Dendritic cell treated with granulocyte-macrophage colony-stimulating factor and Interleukin-4, amounts not matched to agents 40 ng/mL and 50 ng/mL, for 4 days (primary cell): ENCODE data around the gene AGBL4.
A peak's percentile ranks its signal among the peaks of the same experiment; 100 is the strongest.
"Not testable (repeated sequence)": the region's sequence is repeated elsewhere in the genome, so short reads cannot be mapped to it uniquely, and the experiment has no call there.

ENCODE experiments used
- H3K27ac Mint-ChIP-seq: one replicate; pipeline ENCODE4 v1.8.0; 2022; ENCODE audit warnings: mild to moderate bottlenecking, mixed read lengths
- H3K27me3 Mint-ChIP-seq: one replicate; pipeline ENCODE4 v1.8.0; 2022; ENCODE audit warnings: mild to moderate bottlenecking, mixed read lengths
- H3K36me3 Mint-ChIP-seq: one replicate; pipeline ENCODE4 v1.8.0; 2022; ENCODE audit warnings: low read depth, mixed read lengths
- H3K4me1 Mint-ChIP-seq: one replicate; pipeline ENCODE4 v1.8.0; 2022; ENCODE audit warnings: low read depth, mixed read lengths
- H3K4me3 Mint-ChIP-seq: one replicate; pipeline ENCODE4 v1.8.0; 2022; ENCODE audit warnings: mild to moderate bottlenecking, moderate library complexity, mixed read lengths
- H3K9me3 Mint-ChIP-seq: one replicate; pipeline ENCODE4 v1.8.0; 2022; ENCODE audit warnings: mixed read lengths
- intact Hi-C: fragments of 100-400 bp; cut with micrococcal nuclease; formaldehyde crosslinking; loops from one replicate; pipeline ENCODE4 v1.15.0; 2022

Gene AGBL4

GRCh38 chr1:48540587-48540986 is 1483.2 kb downstream of the AGBL4 start:
- Mint-ChIP-seq H3K27me3 (peaks cover 3% of the 10 kb centered on the region), H3K36me3 (no peaks in the 10 kb centered on the region), H3K9me3 (no peaks in the 10 kb centered on the region), H3K4me1 (no peaks in the 10 kb centered on the region), H3K27ac (no peak overlapping the region), H3K4me3 (no peak overlapping the region)
- intact Hi-C loops: no loop called here

DNA sequence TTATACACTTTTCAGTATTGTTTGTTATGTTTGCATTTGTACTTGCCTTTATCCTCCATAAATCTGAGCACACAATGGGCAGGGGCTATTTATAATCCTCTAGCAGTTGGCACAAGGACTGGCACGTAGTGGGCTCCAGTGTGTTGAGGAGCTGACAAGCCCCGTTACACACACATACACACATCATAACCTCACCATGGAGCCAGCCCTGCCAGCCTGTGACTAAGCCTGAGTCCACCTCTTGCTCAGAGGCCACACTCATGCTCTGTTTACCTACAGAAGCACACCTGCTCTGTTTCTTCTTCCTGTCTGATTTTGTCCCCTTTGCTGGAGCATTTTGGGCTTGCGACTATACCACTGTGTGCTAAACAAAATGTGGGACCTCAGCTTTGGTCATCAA is 1487.3 kb downstream of the AGBL4 start:
- Mint-ChIP-seq H3K27ac (no peak overlapping the region), H3K4me1 (no peaks in the 10 kb centered on the region), H3K27me3 (peaks cover 11% of the 10 kb centered on the region), H3K36me3 (no peaks in the 10 kb centered on the region), H3K4me3 (no peak overlapping the region), H3K9me3 (no peaks in the 10 kb centered on the region)
- intact Hi-C loops: no loop called here

GRCh38 chr1:48532976-48533375 is 1490.8 kb downstream of the AGBL4 start:
- H3K27me3 Mint-ChIP-seq: peaks cover 24% of the 10 kb centered on the region
- no peak overlapping the region for H3K27ac Mint-ChIP-seq
- intact Hi-C loops: no loop called here
- no peaks in the 10 kb centered on the region for H3K36me3 Mint-ChIP-seq
- no peaks in the 10 kb centered on the region for H3K4me1 Mint-ChIP-seq
- H3K4me3 Mint-ChIP-seq: no peak overlapping the region
- no peaks in the 10 kb centered on the region for H3K9me3 Mint-ChIP-seq

DNA sequence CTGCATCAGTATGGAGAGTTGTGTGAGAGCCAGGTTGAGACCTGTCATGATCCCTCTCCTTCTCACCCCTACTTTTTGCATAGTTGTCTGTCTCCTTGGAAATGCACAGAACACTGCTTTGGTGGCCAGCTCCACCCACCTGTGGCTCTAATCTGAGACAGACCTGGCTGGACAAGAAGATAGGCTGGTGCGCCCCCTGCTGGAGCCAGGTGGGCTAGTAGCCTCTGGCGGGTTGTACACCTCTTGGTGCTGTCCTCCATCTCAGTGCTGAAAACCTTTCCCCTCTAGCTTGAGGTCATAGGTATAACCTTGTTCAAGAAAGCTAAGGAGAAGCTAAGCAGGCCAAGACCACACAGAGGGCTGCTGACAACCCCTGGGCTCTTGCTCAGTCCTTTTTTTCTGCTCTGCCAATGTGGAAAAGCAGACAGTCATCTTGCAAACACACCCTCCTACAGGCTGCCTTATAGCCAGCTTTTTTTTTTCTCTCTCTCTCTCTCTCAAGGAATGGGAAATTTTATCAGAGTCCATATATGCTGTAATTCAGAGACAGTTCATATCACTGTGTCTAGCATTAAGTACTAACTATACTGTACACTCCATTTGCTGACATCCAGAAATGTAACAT is 1492.9 kb downstream of the AGBL4 start:
- H3K36me3 Mint-ChIP-seq: no peaks in the 10 kb centered on the region
- peaks cover 26% of the 10 kb centered on the region for H3K27me3 Mint-ChIP-seq
- no peak overlapping the region for H3K4me3 Mint-ChIP-seq
- no peaks in the 10 kb centered on the region for H3K4me1 Mint-ChIP-seq
- intact Hi-C loops: no loop called here
- H3K27ac Mint-ChIP-seq: no peak overlapping the region
- H3K9me3 Mint-ChIP-seq: no peaks in the 10 kb centered on the region

DNA sequence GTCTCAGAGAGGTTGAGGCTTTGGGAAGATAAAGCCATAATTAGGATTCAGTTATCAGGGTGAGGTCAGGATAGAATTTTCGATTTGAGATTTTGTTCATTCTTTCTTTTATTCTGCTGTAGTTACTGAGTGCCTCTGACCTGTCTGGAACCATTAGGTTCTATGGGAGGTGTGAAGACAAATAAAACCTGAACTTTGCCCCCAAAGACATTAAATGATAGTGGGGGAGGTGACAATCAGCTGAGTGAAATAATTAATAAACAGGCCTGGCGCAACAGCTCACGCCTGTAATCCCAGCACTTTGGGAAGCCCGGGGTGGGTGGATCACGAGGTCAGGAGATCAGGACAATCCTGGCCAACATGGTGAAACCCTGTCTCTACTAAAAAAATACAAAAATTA is 1496.7 kb downstream of the AGBL4 start:
- intact Hi-C loops: no loop called here
- Mint-ChIP-seq H3K4me3 (no peak overlapping the region), H3K9me3 (no peaks in the 10 kb centered on the region), H3K4me1 (no peaks in the 10 kb centered on the region), H3K27ac (no peak overlapping the region), H3K36me3 (no peaks in the 10 kb centered on the region), H3K27me3 (peaks cover 20% of the 10 kb centered on the region)

DNA sequence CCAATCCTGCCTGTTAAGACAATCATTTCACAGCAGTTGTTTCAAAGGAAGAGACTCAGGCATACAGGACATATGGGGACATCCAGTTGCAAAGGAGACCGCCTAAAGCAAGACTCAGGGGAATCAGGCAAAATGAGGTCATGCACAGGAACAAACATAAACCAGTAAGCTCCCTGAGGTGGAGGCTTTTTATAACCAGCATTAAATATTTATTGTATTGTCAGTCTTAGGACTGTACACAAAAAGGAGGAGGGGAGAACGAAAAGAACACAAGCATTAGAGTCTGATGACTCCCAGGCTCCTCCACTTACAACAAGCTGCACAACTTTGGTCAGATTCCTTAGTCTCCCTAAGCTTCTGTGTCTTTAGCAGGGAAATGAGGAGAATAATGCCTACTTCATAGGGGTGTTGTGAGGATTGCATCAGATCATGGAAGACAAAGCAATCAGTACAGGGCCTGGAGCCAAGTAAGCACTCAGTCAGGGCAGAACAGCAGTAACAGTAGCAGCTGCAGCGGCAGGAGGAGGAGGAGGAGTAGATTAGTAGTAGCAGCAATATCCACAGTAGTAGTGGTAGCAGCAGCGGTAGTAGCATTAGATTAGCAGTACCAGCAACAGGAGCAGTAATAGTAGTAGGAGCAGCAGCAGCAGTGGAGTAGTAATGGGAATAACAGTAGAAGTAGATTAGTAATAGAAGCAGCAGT is 1497.6 kb downstream of the AGBL4 start:
- H3K27me3 Mint-ChIP-seq: peaks cover 20% of the 10 kb centered on the region
- no peaks in the 10 kb centered on the region for H3K4me1 Mint-ChIP-seq
- no peaks in the 10 kb centered on the region for H3K9me3 Mint-ChIP-seq
- no peak overlapping the region for H3K4me3 Mint-ChIP-seq
- intact Hi-C loops: no loop called here
- H3K27ac Mint-ChIP-seq: no peak overlapping the region
- no peaks in the 10 kb centered on the region for H3K36me3 Mint-ChIP-seq

- peaks cover 20% of the 10 kb centered on the region for H3K27me3 Mint-ChIP-seq
- no peak overlapping the region for H3K27ac Mint-ChIP-seq
- intact Hi-C loops: no loop called here
These were observed 1498.8 kb downstream of the AGBL4 start for GRCh38 chr1:48524892-48525467.

DNA sequence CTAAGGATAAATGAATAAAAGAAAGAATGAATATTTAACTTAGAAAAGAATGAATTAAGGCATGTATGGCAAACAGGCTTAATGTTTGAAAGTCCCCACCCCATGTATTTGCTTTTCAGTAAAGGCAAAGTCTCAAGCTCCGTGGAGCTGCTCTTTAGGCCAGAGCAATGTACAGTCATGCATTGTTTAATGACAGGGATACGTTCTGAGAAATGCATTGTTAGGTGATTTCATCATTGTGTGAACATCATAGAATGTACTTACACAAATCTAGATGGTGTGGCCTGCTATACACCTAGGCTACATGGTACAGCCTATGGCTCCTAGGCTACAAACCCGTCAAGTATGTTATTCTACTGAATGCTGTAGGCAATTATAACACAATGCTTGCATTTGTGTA is 1500.2 kb downstream of the AGBL4 start:
- intact Hi-C loops: no loop called here
- Mint-ChIP-seq H3K9me3 (no peaks in the 10 kb centered on the region), H3K4me3 (no peak overlapping the region), H3K27ac (no peak overlapping the region), H3K36me3 (no peaks in the 10 kb centered on the region), H3K27me3 (peaks cover 15% of the 10 kb centered on the region), H3K4me1 (no peaks in the 10 kb centered on the region)

More at GRCh38 chr1:48524892-48525467, 1498.8 kb downstream of the AGBL4 start:
- H3K9me3 Mint-ChIP-seq: no peaks in the 10 kb centered on the region
- no peak overlapping the region for H3K4me3 Mint-ChIP-seq
- H3K4me1 Mint-ChIP-seq: no peaks in the 10 kb centered on the region
- no peaks in the 10 kb centered on the region for H3K36me3 Mint-ChIP-seq

DNA sequence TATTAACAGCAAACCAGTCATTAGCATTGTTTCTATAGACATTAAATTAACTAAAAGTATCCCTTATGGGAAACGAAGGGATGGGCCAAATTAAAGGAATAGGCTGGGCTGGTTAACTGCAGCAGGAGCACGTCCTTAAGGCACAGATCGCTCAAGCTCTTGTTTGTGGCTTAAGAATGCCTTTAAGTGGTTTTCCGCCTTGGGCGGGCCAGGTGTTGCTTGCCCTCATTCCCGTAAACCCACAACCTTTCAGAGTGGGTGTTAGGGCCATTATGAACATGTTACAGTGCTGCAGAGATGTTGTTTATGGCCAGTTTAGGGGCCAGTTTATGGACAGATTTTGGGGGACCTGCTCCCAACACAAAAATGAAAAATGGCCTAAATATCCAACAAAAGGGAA is 1503.9 kb downstream of the AGBL4 start:
- intact Hi-C loops, H3K4me3 Mint-ChIP-seq, H3K36me3 Mint-ChIP-seq, H3K27ac Mint-ChIP-seq, H3K4me1 Mint-ChIP-seq, H3K9me3 Mint-ChIP-seq, H3K27me3 Mint-ChIP-seq: not testable (repeated sequence)

DNA sequence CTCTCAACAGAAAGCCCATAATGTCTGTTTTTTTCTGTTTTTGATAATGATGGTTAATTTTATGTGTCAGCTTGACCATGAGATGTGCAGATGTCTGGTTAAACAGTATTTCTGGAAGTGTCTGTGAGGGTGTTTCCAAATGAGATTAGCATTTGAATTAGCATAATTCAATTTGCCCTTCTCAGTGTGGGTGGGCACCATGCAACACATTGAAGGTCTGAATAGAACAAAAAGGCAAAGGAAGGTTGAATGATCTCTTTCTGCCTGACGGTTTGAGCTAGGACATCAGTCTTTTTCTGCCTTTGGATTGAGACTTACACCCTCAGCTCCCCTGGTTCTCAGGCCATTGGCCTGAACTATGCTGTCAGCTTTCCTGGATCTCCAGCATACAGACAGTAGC is 1516.9 kb downstream of the AGBL4 start:
- peaks cover 8% of the 10 kb centered on the region for H3K27me3 Mint-ChIP-seq
- H3K36me3 Mint-ChIP-seq: no peaks in the 10 kb centered on the region
- intact Hi-C loops: no loop called here
- H3K4me3 Mint-ChIP-seq: no peak overlapping the region
- no peaks in the 10 kb centered on the region for H3K4me1 Mint-ChIP-seq
- no peak overlapping the region for H3K27ac Mint-ChIP-seq
- no peaks in the 10 kb centered on the region for H3K9me3 Mint-ChIP-seq

- no peaks in the 10 kb centered on the region for H3K36me3 Mint-ChIP-seq
- H3K9me3 Mint-ChIP-seq: no peaks in the 10 kb centered on the region
- H3K27ac Mint-ChIP-seq: no peak overlapping the region
- no peak overlapping the region for H3K4me3 Mint-ChIP-seq
- H3K27me3 Mint-ChIP-seq: no peaks in the 10 kb centered on the region
- intact Hi-C loops: no loop called here
- H3K4me1 Mint-ChIP-seq: peaks cover 5% of the 10 kb centered on the region
These were observed 1523.0 kb downstream of the AGBL4 start for GRCh38 chr1:48500541-48501450.

DNA sequence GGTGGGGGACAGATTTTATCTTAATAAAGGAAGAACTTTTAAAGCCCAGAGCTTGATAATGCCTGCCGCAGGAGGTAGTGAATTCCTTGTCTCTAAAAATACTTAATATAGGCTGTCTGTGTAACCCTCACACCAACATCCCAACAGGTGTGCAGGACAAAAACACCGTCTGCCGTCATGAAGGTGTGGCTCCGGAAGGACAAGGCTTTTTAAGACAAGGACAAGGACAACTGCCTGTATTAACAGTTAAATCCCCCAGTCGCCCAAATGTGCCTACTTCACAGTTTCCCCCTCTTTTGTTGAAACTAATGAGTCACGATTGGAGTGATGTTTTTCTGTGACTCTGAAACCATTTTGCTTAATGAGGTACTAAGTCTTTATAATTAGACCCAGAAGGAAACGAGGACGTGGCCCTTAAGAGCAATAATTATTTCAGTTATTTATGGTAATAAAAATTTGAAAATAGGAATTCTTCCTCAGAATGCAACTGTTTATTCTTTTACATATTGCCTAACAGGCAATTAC is 1524.5 kb downstream of the AGBL4 start:
- intact Hi-C loops: loop anchor here (5.0 kb wide), 2 partner anchors 142 to 387 kb away; no protein-coding TSS in a partner anchor
- no peak overlapping the region for H3K4me3 Mint-ChIP-seq

GRCh38 chr1:48498096-48498791 is 1525.5 kb downstream of the AGBL4 start:
- intact Hi-C loops: loop anchor here (5.0 kb wide), 2 partner anchors 141 to 386 kb away; no protein-coding TSS in a partner anchor
- Mint-ChIP-seq H3K9me3 (no peaks in the 10 kb centered on the region), H3K36me3 (no peaks in the 10 kb centered on the region), H3K4me1 (peaks cover 5% of the 10 kb centered on the region), H3K27me3 (no peaks in the 10 kb centered on the region), H3K4me3 (peak overlapping the region; percentile 14), H3K27ac (no peak overlapping the region)

More for the DNA sequence above, 1524.5 kb downstream of the AGBL4 start:
- Mint-ChIP-seq H3K4me1 (peaks cover 5% of the 10 kb centered on the region), H3K36me3 (no peaks in the 10 kb centered on the region), H3K27me3 (no peaks in the 10 kb centered on the region), H3K27ac (no peak overlapping the region), H3K9me3 (no peaks in the 10 kb centered on the region)
